SK-N-SH (cell line): ENCODE measurements around the gene CLDN7. TPM values are rescaled to one million over a fixed set of nuclear protein-coding genes. Genes with fewer than 3 reads are reported as not detected.

ENCODE experiments used
- CTCF ChIA-PET: fragments of 300-600, 350-600 bp; formaldehyde crosslinking; extraction: SDS; loops from one replicate; lab custom pipeline; 2021; lab: Yijun Ruan, JAX
- POLR2A ChIA-PET: fragments of 350-600 bp; sonication (Branson Sonifier 250); formaldehyde crosslinking; extraction: SDS; loops from one replicate; lab custom pipeline; 2020; ENCODE audit warnings: antibody characterized with exemption, inconsistent platforms; lab: Yijun Ruan, JAX
- DNase-seq: peaks from one replicate; pipeline ENCODE4 v3.0.0; 2012
- H2AFZ ChIP-seq: fragments of 200-600 bp; sonication (generic); 2 replicates; pipeline ENCODE4 v1.8.1; 2016; ENCODE audit warnings: antibody characterized with exemption, mild to moderate bottlenecking, low read depth
- H3F3A ChIP-seq: fragments of 200-600 bp; sonication (generic); replicated peaks from 2 replicates; pipeline ENCODE3; 2016; ENCODE audit warnings: antibody characterized with exemption, mild to moderate bottlenecking; ENCODE audit not compliant: insufficient read depth
- H3K27ac ChIP-seq, 2 experiments: fragments of 200-500 bp in 1 of 2; fragments of 200-600 bp in 1 of 2; sonication (Bioruptor generic) in 1 of 2; sonication (generic), shearing (Covaris generic) in 1 of 2; 2 replicates each; pipeline versions ENCODE4 v1.5.1 to v1.6.1; 2014 to 2016; ENCODE audit warnings: low read depth in 2 of 2, inconsistent platforms in 1 of 2, low read length in 1 of 2, mild to moderate bottlenecking in 1 of 2, mixed read lengths in 1 of 2
- H3K27me3 ChIP-seq: fragments of 200-600 bp; sonication (generic), shearing (Covaris generic); 2 replicates; pipeline ENCODE4 v1.6.1; 2016; ENCODE audit warnings: mixed run types; ENCODE audit not compliant: insufficient read depth
- H3K36me3 ChIP-seq, 2 experiments: fragments of 200-500 bp in 1 of 2; fragments of 200-600 bp in 1 of 2; sonication (Bioruptor generic) in 1 of 2; sonication (generic) in 1 of 2; replicated peaks in 1 of 2; 2 replicates each; pipeline versions ENCODE3 to v1.5.1; 2014 to 2016; ENCODE audit warnings: low read length in 1 of 2, mild to moderate bottlenecking in 1 of 2; ENCODE audit not compliant: insufficient read depth in 2 of 2, control insufficient read depth in 1 of 2
- H3K4me1 ChIP-seq, 2 experiments: fragments of 200-500 bp in 1 of 2; fragments of 200-600 bp in 1 of 2; sonication (Bioruptor generic) in 1 of 2; sonication (generic), shearing (Covaris generic) in 1 of 2; 2 replicates each; pipeline versions ENCODE4 v1.5.1 to v1.6.1; 2014 to 2016; ENCODE audit warnings: low read depth in 1 of 2, low read length in 1 of 2, mixed run types in 1 of 2; ENCODE audit not compliant: insufficient read depth in 2 of 2, control insufficient read depth in 1 of 2
- H3K4me2 ChIP-seq: fragments of 200-600 bp; sonication (generic), shearing (Covaris generic); 2 replicates; pipeline ENCODE4 v1.6.1; 2017; ENCODE audit warnings: mixed run types
- H3K4me3 ChIP-seq, 2 experiments: fragments of 200-500 bp in 1 of 2; fragments of 200-600 bp in 1 of 2; sonication (Bioruptor generic) in 1 of 2; sonication (generic), shearing (Covaris generic) in 1 of 2; 2 replicates each; pipeline versions ENCODE4 v1.5.1 to v1.8.1; 2014 to 2016; ENCODE audit warnings: low read depth in 2 of 2, inconsistent platforms in 1 of 2, low read length in 1 of 2, mild to moderate bottlenecking in 1 of 2, mixed read lengths in 1 of 2, moderate library complexity in 1 of 2
- H3K79me2 ChIP-seq: fragments of 200-600 bp; sonication (generic); 2 replicates; pipeline ENCODE4 v1.8.1; 2017; ENCODE audit warnings: mild to moderate bottlenecking; ENCODE audit not compliant: insufficient read depth
- H3K9ac ChIP-seq: fragments of 200-600 bp; sonication (generic); 2 replicates; pipeline ENCODE4 v1.6.1; 2017; ENCODE audit warnings: mixed run types
- H3K9me2 ChIP-seq: fragments of 200-600 bp; sonication (generic); 2 replicates; pipeline ENCODE4 v1.6.1; 2017; ENCODE audit warnings: mixed run types
- H3K9me3 ChIP-seq: fragments of 200-600 bp; sonication (generic); 2 replicates; pipeline ENCODE4 v1.6.1; 2017; ENCODE audit warnings: mixed run types, mild to moderate bottlenecking, moderate library complexity
- H4K20me1 ChIP-seq: fragments of 200-600 bp; sonication (generic); 2 replicates; pipeline ENCODE4 v1.6.1; 2017; ENCODE audit warnings: mild to moderate bottlenecking, mixed run types; ENCODE audit not compliant: insufficient read depth
- CTCF ChIP-seq: fragments of 200-600 bp; sonication (generic); IDR thresholded peaks from 2 replicates; pipeline ENCODE4 v1.6.1; 2017; ENCODE audit warnings: antibody characterized with exemption, mild to moderate bottlenecking, moderate library complexity
- ELF1 ChIP-seq: IDR thresholded peaks from 2 replicates; pipeline ENCODE4 v1.4.0; 2012
- EP300 ChIP-seq, 2 experiments: IDR thresholded peaks; 2 replicates each; pipeline versions ENCODE4 v1.4.0 to v1.6.1; 2012; ENCODE audit warnings: borderline replicate concordance in 1 of 2, low read depth in 1 of 2, low read length in 1 of 2
- EZH2phosphoT487 ChIP-seq: fragments of 200-600 bp; sonication (generic); IDR thresholded peaks from 2 replicates; pipeline ENCODE4 v1.6.1; 2017; ENCODE audit warnings: low read depth, mixed run types, mild to moderate bottlenecking, antibody characterized with exemption, moderate library complexity, borderline replicate concordance
- FOXJ3 ChIP-seq: sonication (generic); formaldehyde crosslinking; IDR thresholded peaks from 2 replicates; pipeline ENCODE4 v1.5.1; 2020; ENCODE audit warnings: mild to moderate bottlenecking, missing genetic modification reagents
- FOXM1 ChIP-seq: IDR thresholded peaks from 2 replicates; pipeline ENCODE4 v1.4.0; 2012; ENCODE audit warnings: low read depth, mild to moderate bottlenecking
- GABPA ChIP-seq: IDR thresholded peaks from 2 replicates; pipeline ENCODE4 v1.4.0; 2012; ENCODE audit warnings: low read depth, mild to moderate bottlenecking
- JUND ChIP-seq: IDR thresholded peaks from 2 replicates; pipeline ENCODE4 v1.4.0; 2012
- MEF2A ChIP-seq: IDR thresholded peaks from 2 replicates; pipeline ENCODE4 v1.4.0; 2012; ENCODE audit warnings: low read depth, borderline replicate concordance
- MXI1 ChIP-seq: IDR thresholded peaks from 2 replicates; pipeline ENCODE4 v1.6.1; 2012; ENCODE audit warnings: mild to moderate bottlenecking, low read depth, low read length, improper control_type of control experiment
- NRF1 ChIP-seq: IDR thresholded peaks from 2 replicates; pipeline ENCODE4 v1.6.1; 2012; ENCODE audit warnings: low read depth, mild to moderate bottlenecking, low read length
- PBX3 ChIP-seq: IDR thresholded peaks from 2 replicates; pipeline ENCODE4; 2012
- RCOR1 ChIP-seq: fragments of 150-350 bp; IDR thresholded peaks from 2 replicates; pipeline ENCODE4 v1.6.1; 2017; ENCODE audit warnings: antibody characterized with exemption, low read length
- REST ChIP-seq: IDR thresholded peaks from 2 replicates; pipeline ENCODE4 v1.6.1; 2012; ENCODE audit warnings: mild to moderate bottlenecking, low read depth, low read length, moderate library complexity
- RXRA ChIP-seq: IDR thresholded peaks from 2 replicates; pipeline ENCODE4 v1.4.0; 2012; ENCODE audit warnings: low read depth, mild to moderate bottlenecking, borderline replicate concordance
- SIN3A ChIP-seq: IDR thresholded peaks from 2 replicates; pipeline ENCODE4 v1.6.1; 2012; ENCODE audit warnings: low read depth, mild to moderate bottlenecking, low read length, moderate library complexity, borderline replicate concordance
- TCF12 ChIP-seq: IDR thresholded peaks from 2 replicates; pipeline ENCODE4 v1.4.0; 2012
- USF1 ChIP-seq: IDR thresholded peaks from 2 replicates; pipeline ENCODE4 v1.4.0; 2012; ENCODE audit warnings: low read depth, borderline replicate concordance
- YY1 ChIP-seq: IDR thresholded peaks from 2 replicates; pipeline ENCODE4 v1.4.0; 2012; ENCODE audit warnings: low read depth, mild to moderate bottlenecking
- ZBTB33 ChIP-seq: IDR thresholded peaks from 2 replicates; pipeline ENCODE4 v1.4.0; 2012; ENCODE audit warnings: low read depth, borderline replicate concordance
- WGBS: methylation state at CpG from one replicate; pipeline ENCODE4 v1.1.6; 2017; ENCODE audit warnings: low lambda C conversion rate; 5-methylcytosine and 5-hydroxymethylcytosine counted together
- polyA plus RNA-seq, 3 experiments: library from polyadenylated mRNA; depleted of rRNA; stranded (reverse); fragments of >200 nt; gene quantifications; 2 replicates each; pipeline ENCODE4 v1.2.3, GENCODE V29; 2012

Gene CLDN7
- polyA plus RNA-seq, 1 of the 3 experiments (the other 2 are of a cell fraction) = 5.0 TPM

GRCh38 chr17:7226721-7227710, 35.3 kb downstream of the CLDN7 start:
- Histone ChIP-seq H3K4me2 (no peak overlapping the region), H3K79me2 (peaks cover 26% of the 10 kb centered on the region), H3K27me3 (no peaks in the 10 kb centered on the region), H3K4me1 (peaks cover 3 to 6% of the 10 kb centered on the region in 2 experiments; a peak in 2 of 4 replicates), H3K4me3 (no peak overlapping the region), H4K20me1 (peaks cover 22% of the 10 kb centered on the region), H2AFZ (no peak overlapping the region), H3K27ac (no peak overlapping the region), H3K9ac (no peak overlapping the region), H3K9me3 (no peaks in the 10 kb centered on the region), H3F3A (peaks cover 15% of the 10 kb centered on the region), H3K36me3 (peaks cover 42 to 84% of the 10 kb centered on the region in 2 experiments), H3K9me2 (no peaks in the 10 kb centered on the region)
- no peak for DNase-seq
- WGBS = 93% methylated on average over 26 of the region's 31 CpGs
- POLR2A ChIA-PET = no interaction called here
- CTCF ChIA-PET = interaction anchor here (1.0 kb wide), 1 partner anchor 70 kb away, joined by 5 read pairs; no protein-coding TSS in a partner anchor
- TF ChIP-seq MXI1 = no peak
- TF ChIP-seq FOXM1 = no peak
- no peak for TF ChIP-seq USF1
- TF ChIP-seq PBX3 = no peak
- no peak for TF ChIP-seq ZBTB33
- TF ChIP-seq ELF1 = no peak
- TF ChIP-seq MEF2A = no peak
- TF ChIP-seq NRF1 = no peak
- TF ChIP-seq EZH2phosphoT487 = no peak
- TF ChIP-seq FOXJ3 (CRISPR knock-in tag) = no peak
- no peak for TF ChIP-seq GABPA
- TF ChIP-seq CTCF = no peak
- TF ChIP-seq JUND = no peak
- no peak for TF ChIP-seq RXRA
- TF ChIP-seq RCOR1 = no peak
- no peak for TF ChIP-seq SIN3A
- TF ChIP-seq EP300 (IDR thresholded peaks at IDR 0.05; ENCODE audit: borderline replicate concordance in 1 of 2, low read depth in 1 of 2, low read length in 1 of 2) = no peak
- TF ChIP-seq YY1 = no peak
- TF ChIP-seq REST = no peak
- TF ChIP-seq TCF12 = no peak
